RWPE1 (cell line): ENCODE measurements around the gene DNAJC13.
"Not testable (repeated sequence)": the region's sequence is repeated elsewhere in the genome, so short reads cannot be mapped to it uniquely, and the experiment has no call there.

Experiments
- CTCF ChIA-PET: fragments of 350-600 bp; sonication (Branson Sonifier 250); formaldehyde crosslinking; extraction: SDS; loops from one replicate; lab custom pipeline; 2021; lab: Yijun Ruan, JAX
- POLR2A ChIA-PET: fragments of 400-600 bp; formaldehyde crosslinking; extraction: SDS; loops from one replicate; lab custom pipeline; 2020; ENCODE audit warnings: antibody characterized with exemption; ENCODE audit not compliant: low non-redundant PET; lab: Yijun Ruan, JAX
- DNase-seq: peaks from one replicate; pipeline ENCODE4 v3.0.0; 2012; ENCODE audit warnings: low spot score
- H3K27ac ChIP-seq: fragments of 450-650 bp; 2 replicates; pipeline ENCODE4 v1.5.1; 2017
- CTCF ChIP-seq: fragments of 450-650 bp; conservative IDR thresholded peaks from 2 replicates; pipeline ENCODE4 v1.5.1; 2017; ENCODE audit warnings: low read depth, mild to moderate bottlenecking

The DNAJC13 gene

DNA sequence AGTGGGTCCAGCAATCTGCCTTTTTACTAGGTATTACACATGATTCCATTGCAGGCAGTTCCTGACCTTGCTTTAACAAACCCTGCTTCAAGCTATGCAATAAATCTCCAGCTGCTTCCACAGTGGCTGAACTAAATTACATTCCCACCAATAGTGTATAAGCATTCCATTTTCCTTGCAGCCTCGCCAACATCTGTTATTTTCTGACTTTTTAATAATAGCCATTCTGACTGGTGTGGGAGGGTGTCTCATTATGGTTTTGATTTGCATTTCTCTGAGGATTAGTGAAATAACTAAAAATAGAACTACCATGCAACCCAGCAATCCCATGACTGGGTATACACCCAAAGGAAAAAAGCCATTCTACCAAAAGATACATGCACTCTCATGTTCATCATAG is 36.4 kb upstream of the DNAJC13 start:
- no peak for TF ChIP-seq CTCF
- POLR2A ChIA-PET, result no interaction called here
- CTCF ChIA-PET, result no interaction called here
- no peak overlapping the region for H3K27ac ChIP-seq
- no peak for DNase-seq

DNA sequence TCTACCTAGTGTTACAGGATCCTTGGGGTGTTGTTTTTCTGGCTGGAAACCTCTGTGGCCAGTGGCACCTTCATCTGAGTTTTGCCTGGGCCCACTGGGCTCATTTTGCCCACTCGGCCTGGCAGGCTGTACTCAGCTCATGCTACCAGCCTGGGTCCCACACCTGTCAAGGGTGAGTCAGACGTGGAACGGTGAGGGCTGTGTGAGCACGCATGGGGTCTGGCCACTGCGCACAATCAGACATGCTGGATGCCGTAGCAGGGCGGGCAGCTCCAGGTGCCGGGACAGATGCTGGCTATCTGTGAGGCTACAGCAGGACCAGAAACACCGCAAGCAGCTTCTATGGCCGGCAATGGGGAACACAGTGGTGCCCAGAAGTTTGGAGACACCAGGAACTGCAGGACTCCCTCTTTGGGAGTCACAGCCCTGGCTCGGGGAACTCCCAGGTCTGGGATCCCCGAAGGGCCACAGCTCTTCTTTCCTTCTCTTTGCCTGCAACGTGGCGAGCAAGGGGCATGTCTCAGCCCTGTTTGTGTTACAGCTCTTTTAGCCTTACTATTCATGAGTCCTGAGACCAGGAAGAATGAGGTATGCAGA is 35.9 kb upstream of the DNAJC13 start:
- H3K27ac ChIP-seq, result no peak overlapping the region
- TF ChIP-seq CTCF, result no peak
- no peak for DNase-seq
- POLR2A ChIA-PET, result no interaction called here
- CTCF ChIA-PET, result no interaction called here

- no peak overlapping the region for H3K27ac ChIP-seq
- no peak for TF ChIP-seq CTCF
- DNase-seq, result no peak
- CTCF ChIA-PET, result no interaction called here
- POLR2A ChIA-PET, result no interaction called here
Measured at GRCh38 chr3:132382267-132382666, 35.0 kb upstream of the DNAJC13 start.

DNA sequence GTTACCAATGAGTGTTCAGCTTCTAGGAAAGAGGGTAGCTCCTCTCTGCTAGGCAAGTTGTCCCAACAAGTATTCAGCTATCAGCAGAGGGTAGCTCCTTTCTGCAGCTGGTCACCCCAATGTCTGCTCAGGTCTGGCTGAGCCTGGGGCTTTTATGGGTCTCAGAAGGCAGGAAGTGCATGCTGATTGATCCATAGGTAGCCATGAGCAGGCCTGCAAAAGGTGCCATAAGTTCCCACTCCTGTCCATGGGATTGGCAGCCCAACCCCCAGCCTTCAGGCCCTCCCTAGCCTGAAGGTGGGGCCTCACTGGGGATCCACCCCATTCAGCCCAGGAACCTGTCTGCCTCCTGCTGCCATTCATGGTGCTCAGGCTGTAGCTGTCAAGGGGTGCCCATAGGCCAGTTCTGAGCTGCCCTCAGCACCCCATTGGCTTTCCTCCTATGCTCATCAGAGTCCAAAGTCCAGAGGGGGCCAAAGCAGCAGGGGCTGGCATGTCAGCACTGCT is 34.6 kb upstream of the DNAJC13 start:
- CTCF ChIA-PET, result no interaction called here
- no peak for DNase-seq
- TF ChIP-seq CTCF, result no peak
- POLR2A ChIA-PET, result no interaction called here
- H3K27ac ChIP-seq, result no peak overlapping the region

DNA sequence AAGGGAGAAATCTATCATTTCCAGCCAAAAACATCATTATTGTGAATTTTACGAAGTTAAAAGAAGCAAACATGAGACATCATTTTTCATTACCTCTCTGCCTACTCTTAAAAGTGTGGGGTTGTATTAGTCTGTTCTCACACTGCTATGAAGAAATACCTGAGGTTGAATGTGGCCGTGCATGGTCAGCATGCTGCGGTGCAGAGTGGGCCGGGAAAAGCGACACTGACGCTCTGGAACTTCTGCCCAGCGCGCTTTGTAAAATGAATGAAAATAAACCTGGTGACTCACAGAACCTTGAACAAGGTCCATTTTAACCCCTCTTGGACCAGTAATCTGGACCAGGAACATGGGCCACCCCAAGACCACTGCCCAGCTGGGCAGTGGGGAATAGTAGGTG is 31.0 kb upstream of the DNAJC13 start:
- POLR2A ChIA-PET, result no interaction called here
- CTCF ChIA-PET, result no interaction called here
- no peak for TF ChIP-seq CTCF
- no peak overlapping the region for H3K27ac ChIP-seq
- DNase-seq, result no peak

DNA sequence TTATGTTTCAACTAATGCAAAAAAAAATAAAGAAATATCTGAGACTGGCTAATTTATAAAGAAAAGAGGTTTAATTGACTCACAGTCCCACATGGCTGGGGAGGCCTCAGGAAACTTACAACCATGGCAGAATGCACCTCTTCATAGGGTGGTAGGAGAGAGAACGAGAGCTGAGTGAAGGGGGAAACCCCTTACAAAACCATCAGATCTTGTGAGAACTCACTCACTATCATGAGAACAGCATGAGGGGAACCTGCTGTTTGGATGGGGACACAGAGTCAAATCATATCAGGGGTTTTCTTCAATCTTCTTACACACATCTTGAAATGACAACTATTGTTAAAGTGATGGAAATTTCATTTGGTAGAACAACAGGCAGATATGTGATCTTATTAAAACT is 24.6 kb upstream of the DNAJC13 start:
- POLR2A ChIA-PET, H3K27ac ChIP-seq, DNase-seq, CTCF ChIA-PET: not testable (repeated sequence)

- H3K27ac ChIP-seq, result no peak overlapping the region
- TF ChIP-seq CTCF, result no peak
- DNase-seq, result no peak
- ChIA-PET CTCF (no interaction called here), POLR2A (no interaction called here)
Measured at GRCh38 chr3:132394320-132394719, 23.0 kb upstream of the DNAJC13 start.
